ENCODE measurements around the gene MYBPC1. TPM values are rescaled to one million over a fixed set of nuclear protein-coding genes. Genes with fewer than 3 reads are reported as not detected.
"Not testable (repeated sequence)": the region's sequence is repeated elsewhere in the genome, so short reads cannot be mapped to it uniquely, and the experiment has no call there.

Gene MYBPC1
- total and polyA plus RNA-seq, 2 of the 4 experiments (the other 2 are of a cell fraction), result not detected

- BruUV-seq (replicated peaks), result no TSS peak
- intact Hi-C loops (cut with micrococcal nuclease) (no loop called here), in situ Hi-C loops (cut with MboI; ENCODE audit: low sequenced_read_pairs) (no loop called here), dilution Hi-C loops (cut with HindIII; ENCODE audit: low sequenced_read_pairs, unreplicated experiment) (no loop called here)
- Histone ChIP-seq H2AK9ac (replicated peaks; ENCODE audit: low read depth, low read length, poor library complexity) (no peak overlapping the region), H2BK20ac (ENCODE audit: low read depth, low read length) (no peak overlapping the region), H3K4me1 (ENCODE audit: control insufficient read depth, insufficient read depth, low read length) (no peaks in the 10 kb centered on the region), H4K20me1 (ENCODE audit: insufficient read depth, low read length) (no peaks in the 10 kb centered on the region), H3K18ac (ENCODE audit: low read depth, low read length) (no peak overlapping the region), H2BK5ac (ENCODE audit: low read depth, low read length, poor library complexity, severe bottlenecking) (no peak overlapping the region), H2BK15ac (ENCODE audit: low read depth, low read length) (no peak overlapping the region), H4K5ac (ENCODE audit: low read depth, low read length) (no peak overlapping the region), H2AK5ac (ENCODE audit: low read depth, low read length) (no peak overlapping the region), H3K4ac (ENCODE audit: low read depth, low read length) (no peak overlapping the region), H2AFZ (replicated peaks; ENCODE audit: low read length, poor library complexity) (no peak overlapping the region), H2BK120ac (ENCODE audit: low read depth, low read length) (no peak overlapping the region), H3K4me3 (ENCODE audit: insufficient read depth, low read depth, low read length) (no peak overlapping the region), H3K27ac (ENCODE audit: insufficient read depth, low read length) (no peak overlapping the region), H3K36me3 (ENCODE audit: control insufficient read depth, insufficient read depth, low read length) (no peaks in the 10 kb centered on the region), H3K23ac (ENCODE audit: low read depth, low read length) (no peak overlapping the region), H3K27me3 (ENCODE audit: control insufficient read depth, insufficient read depth, low read length) (peaks cover 1% of the 10 kb centered on the region; the same call in 1 of the 2 replicates), H3K56ac (ENCODE audit: extremely low read depth, insufficient read depth, low read length) (no peak overlapping the region), H3K9ac (ENCODE audit: low read depth, low read length) (no peak overlapping the region), H3K14ac (replicated peaks; ENCODE audit: low read depth, low read length) (no peak overlapping the region), H3K9me1 (ENCODE audit: insufficient read depth, low read length) (no peaks in the 10 kb centered on the region), H3K79me1 (ENCODE audit: low read depth in 1 of 2, low read length in 2 of 2) (no peaks in the 10 kb centered on the region), H4K91ac (ENCODE audit: insufficient read depth, low read depth, low read length) (no peak overlapping the region), H3K9me3 (ENCODE audit: control insufficient read depth, insufficient read depth, low read length) (no peaks in the 10 kb centered on the region), H3K4me2 (ENCODE audit: low read depth, low read length) (no peak overlapping the region), H4K8ac (ENCODE audit: low read depth in 2 of 2, low read length in 2 of 2) (no peak overlapping the region)
- no peak for ATAC-seq (ENCODE audit: low read depth)
- ChIA-PET POLR2A (ENCODE audit: unreplicated experiment) (no interaction called here), CTCF (no interaction called here)
- DNase-seq, result no peak
- TF ChIP-seq SMC3 (IDR thresholded peaks at IDR 0.05; ENCODE audit: low read depth, low read length) (no peak), MXI1 (IDR thresholded peaks at IDR 0.05; ENCODE audit: borderline replicate concordance, low read depth, low read length) (no peak), BHLHE40 (IDR thresholded peaks at IDR 0.05; ENCODE audit: low read depth, low read length) (no peak), RAD21 (IDR thresholded peaks at IDR 0.05; ENCODE audit: low read length) (no peak)
These were observed 85.9 kb downstream of the MYBPC1 start for GRCh38 chr12:101680647-101681046.

- H2BK5ac ChIP-seq (ENCODE audit: low read depth, low read length, poor library complexity, severe bottlenecking); H4K8ac ChIP-seq (ENCODE audit: low read depth in 2 of 2, low read length in 2 of 2); H3K56ac ChIP-seq (ENCODE audit: extremely low read depth, insufficient read depth, low read length); H3K4me1 ChIP-seq (ENCODE audit: control insufficient read depth, insufficient read depth, low read length); H2AK5ac ChIP-seq (ENCODE audit: low read depth, low read length); BruUV-seq (replicated peaks); H3K18ac ChIP-seq (ENCODE audit: low read depth, low read length); H4K5ac ChIP-seq (ENCODE audit: low read depth, low read length); H2BK15ac ChIP-seq (ENCODE audit: low read depth, low read length); H3K4me3 ChIP-seq (ENCODE audit: insufficient read depth, low read depth, low read length); H3K36me3 ChIP-seq (ENCODE audit: control insufficient read depth, insufficient read depth, low read length); H3K27ac ChIP-seq (ENCODE audit: insufficient read depth, low read length); H2BK120ac ChIP-seq (ENCODE audit: low read depth, low read length); H4K91ac ChIP-seq (ENCODE audit: insufficient read depth, low read depth, low read length); H4K20me1 ChIP-seq (ENCODE audit: insufficient read depth, low read length); H3K4me2 ChIP-seq (ENCODE audit: low read depth, low read length); H3K9ac ChIP-seq (ENCODE audit: low read depth, low read length); in situ Hi-C loops (cut with MboI; ENCODE audit: low sequenced_read_pairs); H3K27me3 ChIP-seq (ENCODE audit: control insufficient read depth, insufficient read depth, low read length); ATAC-seq (ENCODE audit: low read depth); H2BK20ac ChIP-seq (ENCODE audit: low read depth, low read length); intact Hi-C loops (cut with micrococcal nuclease); DNase-seq; H3K79me1 ChIP-seq (ENCODE audit: low read depth in 1 of 2, low read length in 2 of 2); H2AK9ac ChIP-seq (replicated peaks; ENCODE audit: low read depth, low read length, poor library complexity); H3K23ac ChIP-seq (ENCODE audit: low read depth, low read length); H3K14ac ChIP-seq (replicated peaks; ENCODE audit: low read depth, low read length); dilution Hi-C loops (cut with HindIII; ENCODE audit: low sequenced_read_pairs, unreplicated experiment); POLR2A ChIA-PET (ENCODE audit: unreplicated experiment); H3K9me3 ChIP-seq (ENCODE audit: control insufficient read depth, insufficient read depth, low read length); H3K4ac ChIP-seq (ENCODE audit: low read depth, low read length); H3K9me1 ChIP-seq (ENCODE audit: insufficient read depth, low read length); CTCF ChIA-PET; H2AFZ ChIP-seq (replicated peaks; ENCODE audit: low read length, poor library complexity): not testable (repeated sequence)
- WGBS, 2 experiments (ENCODE audit: extremely low coverage in 2 of 2, insufficient read length in 1 of 2), result no CpG with 5 or more reads among the region's 6 CpGs
These were observed 86.9 kb downstream of the MYBPC1 start for GRCh38 chr12:101681627-101682026.

Data from IMR-90 (cell line).